ENCODE measurements around the gene CDKN2B. TPM values are rescaled to one million over a fixed set of nuclear protein-coding genes. Genes with fewer than 3 reads are reported as not detected.
"Not testable (repeated sequence)": the region's sequence is repeated elsewhere in the genome, so short reads cannot be mapped to it uniquely, and the experiment has no call there.

Gene CDKN2B
- polyA plus RNA-seq, 1 of the 3 experiments (the other 2 are of a cell fraction) = 6.3 TPM

- 47% methylated on average over 2 of the region's 2 CpGs for WGBS (ENCODE audit: low lambda C conversion rate)
- no peak overlapping the region for H3K4me3 ChIP-seq (ENCODE audit: low read depth in 2 of 2, low read length in 1 of 2)
- no peaks in the 10 kb centered on the region for H3K9me2 ChIP-seq
- H2AFZ ChIP-seq (ENCODE audit: low read depth) = no peak overlapping the region
- H3K4me2 ChIP-seq = no peak overlapping the region
- H3K9ac ChIP-seq = no peak overlapping the region
- H3K9me3 ChIP-seq = no peaks in the 10 kb centered on the region
- peaks cover 4% of the 10 kb centered on the region for H3F3A ChIP-seq (replicated peaks; ENCODE audit: insufficient read depth)
- POLR2A ChIA-PET = no interaction called here
- peaks cover 50% of the 10 kb centered on the region; the same call in 1 of the 2 replicates for H3K27me3 ChIP-seq (ENCODE audit: insufficient read depth)
- no peak for TF ChIP-seq GABPA (IDR thresholded peaks at IDR 0.05; ENCODE audit: low read depth)
- no peak for TF ChIP-seq NRF1 (IDR thresholded peaks at IDR 0.05; ENCODE audit: low read depth, low read length)
- TF ChIP-seq RFX5 (IDR thresholded peaks at IDR 0.05; ENCODE audit: low read length) = no peak
- TF ChIP-seq EZH2phosphoT487 (IDR thresholded peaks at IDR 0.05; ENCODE audit: borderline replicate concordance, low read depth) = no peak
- TF ChIP-seq FOXJ3 (CRISPR knock-in tag; IDR thresholded peaks at IDR 0.05) = no peak
- TF ChIP-seq NFIC (IDR thresholded peaks at IDR 0.05; ENCODE audit: borderline replicate concordance) = no peak
- TF ChIP-seq MEF2A (IDR thresholded peaks at IDR 0.05; ENCODE audit: borderline replicate concordance, low read depth) = no peak
- TF ChIP-seq ELF1 (IDR thresholded peaks at IDR 0.05) = no peak
- no peak for TF ChIP-seq FOXM1 (IDR thresholded peaks at IDR 0.05; ENCODE audit: low read depth)
- no peak for TF ChIP-seq MAX (IDR thresholded peaks at IDR 0.05; ENCODE audit: low read depth)
- no peak for TF ChIP-seq TCF12 (IDR thresholded peaks at IDR 0.05)
- TF ChIP-seq YY1 (IDR thresholded peaks at IDR 0.05; ENCODE audit: low read depth) = no peak
- TF ChIP-seq USF2 (IDR thresholded peaks at IDR 0.05; ENCODE audit: borderline replicate concordance, low read depth, low read length) = no peak
- CTCF ChIA-PET = interaction anchor here (1.0 kb wide), 1 partner anchor 148 kb away, joined by 3 read pairs; no protein-coding TSS in a partner anchor
- H3K4me1 ChIP-seq (ENCODE audit: control insufficient read depth in 1 of 2, insufficient read depth in 2 of 2, low read depth in 1 of 2, low read length in 1 of 2) = peaks cover 0 to 8% of the 10 kb centered on the region in 2 experiments; a peak in 1 of 4 replicates
- no peaks in the 10 kb centered on the region for H3K79me2 ChIP-seq (ENCODE audit: insufficient read depth)
- H4K20me1 ChIP-seq (ENCODE audit: insufficient read depth) = no peaks in the 10 kb centered on the region
- no peaks in the 10 kb centered on the region for H3K36me3 ChIP-seq (replicated peaks in 1 of 2; ENCODE audit: control insufficient read depth in 1 of 2, insufficient read depth in 2 of 2, low read length in 1 of 2)
- DNase-seq = no peak
- no peak overlapping the region for H3K27ac ChIP-seq (ENCODE audit: low read depth in 2 of 2, low read length in 1 of 2)
Measured at GRCh38 chr9:21961569-21961968, 47.5 kb downstream of the CDKN2B start.

- 87% methylated on average over 5 of the region's 33 CpGs for WGBS (ENCODE audit: low lambda C conversion rate)
- H3K27ac ChIP-seq (ENCODE audit: low read depth in 2 of 2, low read length in 1 of 2); H2AFZ ChIP-seq (ENCODE audit: low read depth); H4K20me1 ChIP-seq (ENCODE audit: insufficient read depth); H3K4me3 ChIP-seq (ENCODE audit: low read depth in 2 of 2, low read length in 1 of 2); POLR2A ChIA-PET; H3K36me3 ChIP-seq (replicated peaks in 1 of 2; ENCODE audit: control insufficient read depth in 1 of 2, insufficient read depth in 2 of 2, low read length in 1 of 2); H3K79me2 ChIP-seq (ENCODE audit: insufficient read depth); H3K9me2 ChIP-seq; H3F3A ChIP-seq (replicated peaks; ENCODE audit: insufficient read depth); H3K4me2 ChIP-seq; H3K9ac ChIP-seq; H3K9me3 ChIP-seq; DNase-seq; H3K4me1 ChIP-seq (ENCODE audit: control insufficient read depth in 1 of 2, insufficient read depth in 2 of 2, low read depth in 1 of 2, low read length in 1 of 2): not testable (repeated sequence)
- H3K27me3 ChIP-seq (ENCODE audit: insufficient read depth) = peaks cover 46% of the 10 kb centered on the region
- CTCF ChIA-PET = interaction anchor here (0.6 kb wide), 1 partner anchor 146 kb away, joined by 3 read pairs; no protein-coding TSS in a partner anchor
Measured at GRCh38 chr9:21959268-21959667, 49.8 kb downstream of the CDKN2B start.

GRCh38 chr9:21958833-21959232, 50.3 kb downstream of the CDKN2B start:
- WGBS (ENCODE audit: low lambda C conversion rate) = 17% methylated on average over 2 of the region's 2 CpGs
- Histone ChIP-seq H3K4me1 (ENCODE audit: control insufficient read depth in 1 of 2, insufficient read depth in 2 of 2, low read depth in 1 of 2, low read length in 1 of 2) (no peaks in the 10 kb centered on the region), H3K79me2 (ENCODE audit: insufficient read depth) (no peaks in the 10 kb centered on the region), H3K9ac (no peak overlapping the region), H4K20me1 (ENCODE audit: insufficient read depth) (no peaks in the 10 kb centered on the region), H3F3A (replicated peaks; ENCODE audit: insufficient read depth) (peaks cover 2% of the 10 kb centered on the region), H2AFZ (ENCODE audit: low read depth) (no peak overlapping the region), H3K27me3 (ENCODE audit: insufficient read depth) (peaks cover 49% of the 10 kb centered on the region), H3K9me2 (no peaks in the 10 kb centered on the region), H3K9me3 (no peaks in the 10 kb centered on the region), H3K27ac (ENCODE audit: low read depth in 2 of 2, low read length in 1 of 2) (no peak overlapping the region), H3K4me2 (no peak overlapping the region), H3K36me3 (replicated peaks in 1 of 2; ENCODE audit: control insufficient read depth in 1 of 2, insufficient read depth in 2 of 2, low read length in 1 of 2) (no peaks in the 10 kb centered on the region), H3K4me3 (ENCODE audit: low read depth in 2 of 2, low read length in 1 of 2) (no peak overlapping the region)
- no peak for DNase-seq
- ChIA-PET CTCF (interaction anchor here (0.9 kb wide), 1 partner anchor 145 kb away, joined by 3 read pairs; no protein-coding TSS in a partner anchor), POLR2A (no interaction called here)
- TF ChIP-seq EP300 (IDR thresholded peaks at IDR 0.05; ENCODE audit: borderline replicate concordance in 1 of 2, low read depth in 1 of 2, low read length in 1 of 2) = no peak
- no peak for TF ChIP-seq CTCF (IDR thresholded peaks at IDR 0.05)
- TF ChIP-seq FOXM1 (IDR thresholded peaks at IDR 0.05; ENCODE audit: low read depth) = no peak
- TF ChIP-seq EZH2phosphoT487 (IDR thresholded peaks at IDR 0.05; ENCODE audit: borderline replicate concordance, low read depth) = no peak
- TF ChIP-seq TCF12 (IDR thresholded peaks at IDR 0.05) = no peak
- no peak for TF ChIP-seq POLR2AphosphoS5 (IDR thresholded peaks at IDR 0.05; ENCODE audit: low read depth, low read length)
- TF ChIP-seq USF1 (IDR thresholded peaks at IDR 0.05; ENCODE audit: borderline replicate concordance, low read depth) = no peak
- TF ChIP-seq ELF1 (IDR thresholded peaks at IDR 0.05) = no peak
- TF ChIP-seq TEAD4 (IDR thresholded peaks at IDR 0.05; ENCODE audit: borderline replicate concordance, insufficient read depth) = no peak
- no peak for TF ChIP-seq GATA2 (CRISPR knock-in tag; IDR thresholded peaks at IDR 0.05)
- TF ChIP-seq MXI1 (IDR thresholded peaks at IDR 0.05; ENCODE audit: low read depth, low read length) = no peak
- no peak for TF ChIP-seq NFIC (IDR thresholded peaks at IDR 0.05; ENCODE audit: borderline replicate concordance)
- TF ChIP-seq MAX (IDR thresholded peaks at IDR 0.05; ENCODE audit: low read depth) = no peak

All from SK-N-SH (cell line).